Activated T-helper 2 cell treated with anti-CD3 and anti-CD28 coated beads, Interferon-gamma antibody, Interleukin-2, Interleukin-4, amounts not matched to agents 10 μg/mL and 5 μg/mL and 100 μg/mL, durations not matched to agents 14 hours and 24 hours and 36 hours (primary cell): ENCODE results near the gene CNOT6. TPM values are rescaled to one million over a fixed set of nuclear protein-coding genes. Genes with fewer than 3 reads are reported as not detected.
A peak's percentile ranks its signal among the peaks of the same experiment; 100 is the strongest.
"Not testable (repeated sequence)": the region's sequence is repeated elsewhere in the genome, so short reads cannot be mapped to it uniquely, and the experiment has no call there.

Experiments used
- DNase-seq: peaks from one replicate; pipeline ENCODE4 v3.0.0; 2021; ENCODE audit warnings: low spot score
- H3K27ac Mint-ChIP-seq: one replicate; pipeline ENCODE4 v1.8.0; 2021; ENCODE audit warnings: mixed read lengths
- H3K27me3 Mint-ChIP-seq: one replicate; pipeline ENCODE4 v1.8.0; 2021; ENCODE audit warnings: low read depth, mixed read lengths
- H3K36me3 Mint-ChIP-seq: one replicate; pipeline ENCODE4 v1.8.0; 2021; ENCODE audit warnings: low read depth, mixed read lengths
- H3K4me1 Mint-ChIP-seq: one replicate; pipeline ENCODE4 v1.8.0; 2021; ENCODE audit warnings: low read depth, mixed read lengths
- H3K4me3 Mint-ChIP-seq: one replicate; pipeline ENCODE4 v1.8.0; 2021; ENCODE audit warnings: low read depth, mild to moderate bottlenecking, moderate library complexity, mixed read lengths
- H3K9me3 Mint-ChIP-seq: one replicate; pipeline ENCODE4 v1.8.0; 2021; ENCODE audit warnings: mixed read lengths
- intact Hi-C: fragments of 100-400 bp; cut with micrococcal nuclease; formaldehyde crosslinking; loops from one replicate; pipeline ENCODE4 v1.15.1; 2023
- total RNA-seq: library from RNA; stranded (reverse); gene quantifications from 2 replicates; pipeline ENCODE4 v1.2.3, GENCODE V29; 2022

Gene CNOT6
- total RNA-seq, 1 donor from 2014 or later, result 48.9 TPM

DNA sequence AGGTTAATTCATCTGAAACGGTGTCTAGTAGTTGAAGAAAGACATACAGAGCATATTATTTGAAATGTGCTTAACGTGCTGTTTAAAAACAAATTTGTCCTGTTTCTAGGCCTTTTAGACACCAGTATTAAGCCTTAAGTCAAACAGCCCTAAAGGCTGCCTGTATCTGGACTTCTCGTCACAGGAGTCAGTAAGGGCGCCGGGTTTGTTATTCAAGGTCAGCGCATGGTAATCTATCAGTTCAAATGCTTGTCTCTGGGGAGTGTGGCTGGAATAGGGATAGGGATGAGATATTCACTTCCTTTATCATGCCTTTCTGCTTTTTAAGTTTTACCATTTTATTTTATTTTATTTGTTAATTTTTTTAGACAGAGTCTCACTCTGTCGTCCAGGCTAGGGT, 9.4 kb upstream of the CNOT6 start:
- Mint-ChIP-seq H3K27me3 (no peaks in the 10 kb centered on the region), H3K36me3 (no peaks in the 10 kb centered on the region), H3K9me3 (no peaks in the 10 kb centered on the region), H3K4me1 (no peaks in the 10 kb centered on the region), H3K4me3 (no peak overlapping the region), H3K27ac (no peak overlapping the region)
- intact Hi-C loops, result no loop called here
- no peak for DNase-seq

GRCh38 chr5:180486636-180487149, 7.5 kb upstream of the CNOT6 start:
- intact Hi-C loops, result no loop called here
- Mint-ChIP-seq H3K4me1 (no peaks in the 10 kb centered on the region), H3K9me3 (no peaks in the 10 kb centered on the region), H3K4me3 (no peak overlapping the region), H3K27ac (no peak overlapping the region), H3K27me3 (no peaks in the 10 kb centered on the region), H3K36me3 (no peaks in the 10 kb centered on the region)
- DNase-seq, result no peak

DNA sequence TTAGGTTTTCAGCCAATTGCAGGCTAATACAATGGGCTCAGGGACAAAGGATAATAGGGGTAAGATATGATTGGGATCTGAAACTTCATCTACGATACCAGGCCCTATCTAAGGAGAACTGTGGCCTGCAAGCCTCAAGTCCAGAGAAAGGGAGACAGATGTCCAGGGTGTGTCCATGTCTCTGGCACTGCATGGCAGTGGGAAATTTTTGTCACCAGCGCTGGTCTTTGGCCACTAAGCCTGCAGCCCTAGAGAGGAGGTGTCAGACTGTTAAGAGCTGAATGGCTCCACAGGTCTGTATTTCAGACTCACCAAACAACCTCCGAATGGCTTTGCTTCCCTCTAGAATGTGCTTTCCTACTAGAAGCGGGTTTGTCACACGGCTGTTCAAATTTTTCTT, 6.6 kb upstream of the CNOT6 start:
- DNase-seq, result no peak
- Mint-ChIP-seq H3K27ac (no peak overlapping the region), H3K4me1 (peaks cover 2% of the 10 kb centered on the region), H3K27me3 (no peaks in the 10 kb centered on the region), H3K4me3 (no peak overlapping the region), H3K36me3 (no peaks in the 10 kb centered on the region), H3K9me3 (no peaks in the 10 kb centered on the region)
- intact Hi-C loops, result no loop called here

- Mint-ChIP-seq H3K27me3 (no peaks in the 10 kb centered on the region), H3K4me3 (no peak overlapping the region), H3K9me3 (no peaks in the 10 kb centered on the region), H3K4me1 (peaks cover 18% of the 10 kb centered on the region), H3K36me3 (peaks cover 13% of the 10 kb centered on the region), H3K27ac (no peak overlapping the region)
- DNase-seq, result no peak
- intact Hi-C loops, result loop anchor here (10.0 kb wide), 3 partner anchors 113 to 937 kb away; partner anchors contain the start of genes MAPK9 and RUFY1
These were observed 2.7 kb upstream of the CNOT6 start for GRCh38 chr5:180491496-180491895.

- intact Hi-C loops, result loop anchor here (10.0 kb wide), 3 partner anchors 112 to 938 kb away; partner anchors contain the start of genes MAPK9 and RUFY1
- H3K9me3 Mint-ChIP-seq, result no peaks in the 10 kb centered on the region
- no peak overlapping the region for H3K4me3 Mint-ChIP-seq
- no peaks in the 10 kb centered on the region for H3K27me3 Mint-ChIP-seq
- peaks cover 18% of the 10 kb centered on the region for H3K4me1 Mint-ChIP-seq
- peaks cover 16% of the 10 kb centered on the region for H3K36me3 Mint-ChIP-seq
- no peak for DNase-seq
- H3K27ac Mint-ChIP-seq, result peak overlapping the region; percentile 5
These were observed 1.8 kb upstream of the CNOT6 start for GRCh38 chr5:180492226-180492903.

GRCh38 chr5:180494510-180495181, 467 bp downstream of the CNOT6 start:
- Mint-ChIP-seq H3K9me3 (no peaks in the 10 kb centered on the region), H3K27ac (peak overlapping the region; percentile 90), H3K4me1 (peaks cover 26% of the 10 kb centered on the region), H3K36me3 (peaks cover 24% of the 10 kb centered on the region), H3K27me3 (no peaks in the 10 kb centered on the region), H3K4me3 (peak overlapping the region; percentile 94)
- peak; percentile 41 for DNase-seq
- intact Hi-C loops, result loop anchor here (5.0 to 10.0 kb wide), 5 partner anchors 68 to 940 kb away; partner anchors contain the start of genes MAPK9, RUFY1 and ZFP62

DNA sequence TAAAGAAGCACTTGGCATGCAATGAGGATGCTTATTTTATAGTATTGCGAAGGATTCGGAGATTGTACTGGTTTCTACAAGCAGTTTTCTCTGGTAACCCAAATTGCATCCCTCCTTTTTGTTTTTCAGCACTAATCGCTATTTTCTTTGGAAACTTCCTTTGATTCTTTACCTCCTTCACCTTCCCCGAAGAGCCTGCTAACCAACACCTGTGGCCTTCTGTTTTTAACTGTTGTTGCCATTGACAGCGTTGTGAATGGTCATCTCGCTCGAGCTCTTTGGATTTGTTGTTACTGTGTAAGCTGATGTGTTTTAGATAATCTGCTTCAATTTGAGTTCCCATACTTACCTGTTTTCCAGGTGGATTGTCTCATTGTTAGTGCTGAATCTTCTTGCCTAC, 1.1 kb downstream of the CNOT6 start:
- Mint-ChIP-seq H3K27ac (peak overlapping the region; percentile 80), H3K4me3 (peak overlapping the region; percentile 82), H3K27me3 (no peaks in the 10 kb centered on the region), H3K9me3 (no peaks in the 10 kb centered on the region), H3K4me1 (peaks cover 26% of the 10 kb centered on the region), H3K36me3 (peaks cover 27% of the 10 kb centered on the region)
- intact Hi-C loops, result loop anchor here (5.0 to 10.0 kb wide), 5 partner anchors 67 to 940 kb away; partner anchors contain the start of genes MAPK9, RUFY1 and ZFP62
- DNase-seq, result no peak

DNA sequence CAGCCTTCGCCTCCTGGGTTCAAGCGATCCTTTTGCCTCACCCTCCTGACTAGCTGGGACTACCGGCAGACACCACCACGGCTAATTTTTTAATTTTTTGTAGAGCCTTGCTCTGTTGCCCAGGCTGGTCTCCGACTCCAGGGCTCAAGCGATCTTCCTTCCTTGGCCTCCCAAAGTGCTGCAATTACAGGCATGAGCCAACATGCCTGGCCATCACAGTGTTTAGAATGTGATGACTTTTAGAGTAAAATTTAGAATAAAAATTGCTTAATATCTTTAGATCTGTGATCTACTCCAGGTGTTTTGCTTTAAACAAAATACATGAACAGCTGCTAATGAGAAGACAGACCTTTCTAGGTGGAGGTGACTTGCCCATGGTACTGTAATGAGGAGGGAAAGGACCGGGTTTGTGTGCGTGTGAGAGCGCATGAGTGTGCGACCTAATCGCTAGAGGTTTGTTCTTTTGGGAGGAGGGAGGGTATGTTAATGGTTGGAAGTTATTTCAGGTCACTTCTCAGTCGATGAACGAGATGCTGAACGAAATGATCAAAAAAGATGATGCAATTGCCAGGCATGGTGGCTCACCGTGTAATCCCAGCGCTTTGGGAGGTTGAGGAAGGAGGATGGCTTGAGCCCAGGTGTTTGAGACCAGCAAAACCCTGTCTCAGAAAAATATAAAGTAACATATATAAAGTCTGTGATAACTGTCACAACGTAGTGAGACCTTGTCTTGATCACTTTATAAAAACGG, 2.0 kb downstream of the CNOT6 start:
- intact Hi-C loops, result loop anchor here (5.0 to 10.0 kb wide), 5 partner anchors 66 to 941 kb away; partner anchors contain the start of genes MAPK9, RUFY1 and ZFP62
- Mint-ChIP-seq H3K4me1 (peaks cover 26% of the 10 kb centered on the region), H3K27ac (no peak overlapping the region), H3K36me3 (peaks cover 27% of the 10 kb centered on the region), H3K9me3 (no peaks in the 10 kb centered on the region), H3K4me3 (peak overlapping the region; percentile 55), H3K27me3 (no peaks in the 10 kb centered on the region)
- DNase-seq, result no peak

- not testable (repeated sequence) for H3K27ac Mint-ChIP-seq, H3K4me3 Mint-ChIP-seq, H3K27me3 Mint-ChIP-seq, H3K9me3 Mint-ChIP-seq, DNase-seq
- Mint-ChIP-seq H3K4me1 (peaks cover 26% of the 10 kb centered on the region), H3K36me3 (peaks cover 27% of the 10 kb centered on the region)
- intact Hi-C loops, result loop anchor here (5.0 to 10.0 kb wide), 5 partner anchors 65 to 942 kb away; partner anchors contain the start of genes MAPK9, RUFY1 and ZFP62
These were observed 2.6 kb downstream of the CNOT6 start for GRCh38 chr5:180496806-180497205.

GRCh38 chr5:180497865-180498264, 3.7 kb downstream of the CNOT6 start:
- Mint-ChIP-seq H3K36me3 (peaks cover 27% of the 10 kb centered on the region), H3K4me1 (peaks cover 22% of the 10 kb centered on the region), H3K4me3 (peak overlapping the region; percentile 5)
- not testable (repeated sequence) for H3K27ac Mint-ChIP-seq, H3K27me3 Mint-ChIP-seq, DNase-seq, H3K9me3 Mint-ChIP-seq
- intact Hi-C loops, result loop anchor here (5.0 to 10.0 kb wide), 5 partner anchors 64 to 943 kb away; partner anchors contain the start of genes MAPK9, RUFY1 and ZFP62

DNA sequence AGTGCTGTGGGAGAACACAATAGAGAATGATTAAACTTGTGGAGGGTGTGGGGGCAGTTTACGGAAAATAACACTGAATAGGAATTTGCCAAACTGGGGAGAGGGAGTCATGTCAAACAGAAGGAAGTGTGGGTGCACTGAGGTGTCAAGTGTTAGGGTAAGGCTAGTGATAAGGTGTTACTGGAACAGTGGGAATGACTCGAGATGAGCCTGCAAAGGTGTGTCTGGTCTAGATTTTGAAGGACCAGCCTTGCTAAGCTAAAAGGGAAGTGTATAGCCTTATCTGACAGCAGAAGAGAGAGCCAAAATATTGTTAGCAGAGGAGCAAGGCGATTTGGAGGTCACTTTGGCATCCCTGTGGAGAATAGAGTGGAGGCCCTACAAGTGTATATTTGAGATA, 4.2 kb downstream of the CNOT6 start:
- no peak overlapping the region for H3K27ac Mint-ChIP-seq
- peaks cover 19% of the 10 kb centered on the region for H3K4me1 Mint-ChIP-seq
- no peaks in the 10 kb centered on the region for H3K9me3 Mint-ChIP-seq
- peaks cover 27% of the 10 kb centered on the region for H3K36me3 Mint-ChIP-seq
- DNase-seq, result no peak
- peak overlapping the region; percentile 5 for H3K4me3 Mint-ChIP-seq
- H3K27me3 Mint-ChIP-seq, result no peaks in the 10 kb centered on the region
- intact Hi-C loops, result loop anchor here (5.0 to 10.0 kb wide), 5 partner anchors 64 to 944 kb away; partner anchors contain the start of genes MAPK9, RUFY1 and ZFP62

DNA sequence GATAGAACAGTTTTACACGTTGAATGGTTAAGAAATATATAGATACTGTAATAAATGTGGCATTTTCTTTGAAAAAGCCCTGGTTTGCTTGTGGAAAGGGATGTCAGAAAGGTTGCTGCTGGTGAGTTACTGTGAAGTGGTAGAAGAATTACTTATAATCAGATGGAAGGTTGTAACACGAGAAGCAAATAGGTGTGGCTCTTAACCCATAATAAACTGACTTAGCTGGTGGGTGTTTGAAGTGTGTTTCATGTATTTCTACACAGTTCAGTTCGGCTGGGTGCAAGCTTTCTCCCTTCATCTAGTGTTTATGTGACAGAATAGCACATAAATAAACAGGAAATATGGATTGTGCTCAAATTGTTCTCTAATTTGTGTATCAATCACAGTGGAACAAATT, 5.5 kb downstream of the CNOT6 start:
- peaks cover 20% of the 10 kb centered on the region for H3K4me1 Mint-ChIP-seq
- intact Hi-C loops, result loop anchor here (5.0 to 10.0 kb wide), 5 partner anchors 63 to 945 kb away; partner anchors contain the start of genes MAPK9, RUFY1 and ZFP62
- H3K27ac Mint-ChIP-seq, result no peak overlapping the region
- H3K36me3 Mint-ChIP-seq, result peaks cover 33% of the 10 kb centered on the region
- no peak for DNase-seq
- no peak overlapping the region for H3K4me3 Mint-ChIP-seq
- H3K27me3 Mint-ChIP-seq, result no peaks in the 10 kb centered on the region
- no peaks in the 10 kb centered on the region for H3K9me3 Mint-ChIP-seq
